GM12872 (cell line): ENCODE data around the gene PLXNC1.

Experiments used
- CTCF ChIP-seq: IDR thresholded peaks from 3 replicates; pipeline ENCODE4 v1.5.1; 2011; ENCODE audit warnings: low read depth, mild to moderate bottlenecking, low read length, moderate library complexity; ENCODE audit not compliant: insufficient read depth

Gene PLXNC1

GRCh38 chr12:94264736-94265485 lies 116.5 kb downstream of the PLXNC1 start:
- TF ChIP-seq CTCF: no peak

GRCh38 chr12:94265539-94265938 lies 117.2 kb downstream of the PLXNC1 start:
- TF ChIP-seq CTCF: no peak

DNA sequence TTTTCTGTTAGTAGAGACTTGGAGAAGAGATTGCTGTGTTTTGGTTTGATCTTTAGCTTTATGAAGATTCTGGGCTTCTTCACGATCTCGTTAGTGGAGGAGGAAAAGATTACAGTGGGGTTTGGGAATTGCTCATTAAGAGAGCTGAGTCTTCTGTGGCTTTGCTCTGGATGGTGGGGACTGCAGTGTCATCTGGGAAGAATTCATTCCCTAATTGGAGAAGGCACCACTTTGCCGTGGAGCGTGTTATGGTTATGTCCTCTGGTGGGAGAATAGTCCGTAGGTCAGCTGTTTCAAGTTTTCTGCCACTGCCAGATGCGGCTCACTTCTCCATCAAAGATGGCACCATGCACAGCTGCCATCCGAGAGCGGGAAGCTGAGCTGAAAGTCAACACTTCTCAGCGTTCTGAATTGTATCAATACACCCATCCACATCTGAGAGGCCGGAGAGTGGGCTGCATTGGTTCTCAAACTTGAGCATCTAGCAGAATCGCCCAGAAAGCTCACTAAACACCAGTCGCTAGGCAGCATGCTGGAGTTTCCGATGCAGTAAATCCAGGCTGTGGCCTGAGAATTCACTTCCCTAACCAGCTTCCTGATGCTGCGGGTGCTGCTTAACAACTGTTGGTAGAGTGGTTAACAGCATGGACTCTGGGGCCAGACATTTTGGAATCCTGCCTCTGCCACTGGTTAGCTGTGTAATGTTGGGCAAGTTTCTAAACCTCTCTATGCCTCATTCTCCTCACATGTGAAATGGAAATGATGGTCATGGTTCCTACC lies 117.8 kb downstream of the PLXNC1 start:
- TF ChIP-seq CTCF: no peak

DNA sequence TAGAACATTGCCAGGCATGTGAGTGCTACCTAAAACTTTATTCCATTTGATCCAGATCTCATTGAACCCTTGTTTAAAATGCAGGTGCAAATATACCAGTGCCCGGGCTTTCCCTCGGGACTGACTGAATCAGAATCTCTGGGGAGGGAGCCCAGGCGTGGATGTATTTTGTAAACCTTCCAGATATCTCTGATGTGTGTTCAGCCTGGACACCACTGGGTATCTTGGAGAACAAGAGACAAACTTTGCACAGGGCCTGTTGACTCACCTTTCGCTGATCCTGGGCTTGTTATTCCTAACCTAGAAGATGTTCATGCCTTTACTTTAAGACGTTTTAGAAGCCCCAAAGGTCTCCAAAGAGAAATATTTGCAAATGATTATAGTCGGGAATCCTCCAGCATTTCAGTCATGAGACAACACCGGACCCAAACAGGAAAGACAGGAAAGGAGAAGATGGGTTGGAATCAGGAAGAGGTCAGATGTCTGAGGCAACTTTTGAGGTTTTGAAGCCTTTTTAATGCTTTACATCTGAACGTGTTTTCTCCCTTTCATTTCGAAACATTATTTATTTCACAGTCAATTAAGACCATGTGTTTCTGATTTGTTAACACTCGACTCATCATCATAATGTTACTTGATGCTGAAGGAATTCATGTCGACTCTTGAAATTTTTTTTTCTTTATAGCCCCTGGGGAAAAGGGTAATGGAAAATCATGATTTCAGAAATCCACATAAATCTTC lies 118.6 kb downstream of the PLXNC1 start:
- no peak for TF ChIP-seq CTCF

GRCh38 chr12:94267537-94267872 lies 119.1 kb downstream of the PLXNC1 start:
- TF ChIP-seq CTCF: no peak

DNA sequence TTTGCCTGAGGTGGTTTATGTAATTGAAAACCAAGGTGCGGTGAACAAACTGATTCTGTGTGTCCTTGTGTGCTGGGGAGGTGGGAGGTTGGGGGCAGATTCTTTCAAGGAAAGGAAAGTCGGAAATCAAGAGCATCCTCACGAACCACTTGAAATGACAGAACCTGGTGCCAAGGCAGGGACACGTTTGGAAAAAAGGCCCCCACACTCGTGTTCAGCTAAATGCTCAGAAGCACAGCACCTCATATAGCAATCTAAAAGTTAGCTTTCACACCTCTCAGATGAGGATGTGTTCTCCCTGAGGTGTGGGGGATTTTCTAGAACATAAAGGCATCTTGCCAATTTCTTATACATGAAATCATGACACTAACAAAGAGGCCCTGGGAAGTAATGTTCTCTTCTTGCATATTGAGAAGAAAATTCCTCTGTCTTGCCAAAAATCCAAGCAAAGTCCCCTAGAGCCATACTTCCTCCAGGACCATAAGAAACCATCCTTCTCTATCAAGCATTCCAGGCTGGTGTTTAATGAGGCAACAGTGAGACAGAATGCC lies 119.6 kb downstream of the PLXNC1 start:
- TF ChIP-seq CTCF: no peak
